K562 (cell line): Measurements from ENCODE around the gene SSBP2. TPM values are rescaled to one million over a fixed set of nuclear protein-coding genes. Genes with fewer than 3 reads are reported as not detected.

Experiments
- ARNT ChIP-seq, 2 experiments: fragments of 450-650 bp; IDR thresholded peaks; 2 replicates each; pipeline ENCODE4 v1.6.1; 2016; ENCODE audit warnings: mild to moderate bottlenecking in 1 of 2
- BACH1 ChIP-seq: fragments of 200-800 bp; sonication (Bioruptor generic); IDR thresholded peaks from 2 replicates; pipeline ENCODE4 v1.6.1; 2016; ENCODE audit warnings: missing genetic modification characterization, missing compliant biosample characterization
- CBFB ChIP-seq: sonication (generic); formaldehyde crosslinking; IDR thresholded peaks from 2 replicates; pipeline ENCODE4 v1.4.0; 2020; ENCODE audit warnings: mild to moderate bottlenecking, missing genetic modification reagents
- CBX2 ChIP-seq: fragments of 200-600 bp; sonication (generic); IDR thresholded peaks from one replicate; pipeline ENCODE4 v1.6.1; 2012; ENCODE audit warnings: mild to moderate bottlenecking, low read length, inconsistent platforms; ENCODE audit not compliant: insufficient read depth, poor library complexity, severe bottlenecking
- CREB3 ChIP-seq: fragments of 450-650 bp; conservative IDR thresholded peaks from 2 replicates; pipeline ENCODE4 v1.6.1; 2016; ENCODE audit warnings: missing genetic modification characterization, low read depth, mild to moderate bottlenecking, missing compliant biosample characterization, moderate library complexity
- ETS1 ChIP-seq: conservative IDR thresholded peaks from 2 replicates; pipeline ENCODE4 v1.6.1; 2011; ENCODE audit warnings: low read depth, mild to moderate bottlenecking, low read length; ENCODE audit not compliant: control insufficient read depth
- ETS2 ChIP-seq: IDR thresholded peaks from 2 replicates; pipeline ENCODE4 v1.6.1; 2016; ENCODE audit warnings: borderline replicate concordance, missing genetic modification characterization, mild to moderate bottlenecking, moderate library complexity, missing compliant biosample characterization; ENCODE audit not compliant: poor library complexity, severe bottlenecking
- GABPB1 ChIP-seq: sonication (generic); formaldehyde crosslinking; IDR thresholded peaks from 2 replicates; pipeline ENCODE4 v1.8.0; 2022; ENCODE audit warnings: mild to moderate bottlenecking, missing genetic modification reagents
- MEF2D ChIP-seq: conservative IDR thresholded peaks from 2 replicates; pipeline ENCODE4 v1.6.1; 2016; ENCODE audit warnings: low read depth, missing genetic modification characterization, missing compliant biosample characterization
- TCF15 ChIP-seq: fragments of 250-450 bp; sonication (Bioruptor Pico); IDR thresholded peaks from 2 replicates; pipeline ENCODE4 v1.8.0; 2022; ENCODE audit warnings: moderate library complexity, mild to moderate bottlenecking, inconsistent platforms
- USF1 ChIP-seq: sonication (generic); formaldehyde crosslinking; IDR thresholded peaks from 2 replicates; pipeline ENCODE4 v1.9.0; 2022; ENCODE audit warnings: mild to moderate bottlenecking, missing genetic modification reagents
- ZBTB11 ChIP-seq, 3 experiments: fragments of 200-800 bp in 1 of 3; fragments of 250-450 bp in 1 of 3; fragments of 450-650 bp in 1 of 3; sonication (Bioruptor Pico) in 1 of 3; sonication (Bioruptor generic) in 1 of 3; formaldehyde crosslinking in 1 of 3; IDR thresholded peaks; 2 replicates each; pipeline versions ENCODE4 v1.6.1 to v1.8.0; 2016 to 2022; ENCODE audit warnings: mild to moderate bottlenecking in 2 of 3, missing genetic modification characterization in 2 of 3, missing compliant biosample characterization in 1 of 3, moderate library complexity in 1 of 3
- ZBTB33 ChIP-seq: sonication (generic); formaldehyde crosslinking; IDR thresholded peaks from 2 replicates; pipeline ENCODE4 v1.8.1; 2023; ENCODE audit warnings: mild to moderate bottlenecking, missing genetic modification reagents
- ZEB2 ChIP-seq: fragments of 450-650 bp; IDR thresholded peaks from 2 replicates; pipeline ENCODE4 v1.6.1; 2016
- ZNF124 ChIP-seq: sonication (generic); formaldehyde crosslinking; IDR thresholded peaks from 2 replicates; pipeline ENCODE4 v1.8.1; 2022; ENCODE audit warnings: missing genetic modification reagents
- ZNF143 ChIP-seq: sonication (generic); formaldehyde crosslinking; IDR thresholded peaks from 2 replicates; pipeline ENCODE4 v1.9.0; 2022; ENCODE audit warnings: mild to moderate bottlenecking, missing genetic modification reagents
- polyA plus RNA-seq, 8 experiments: library from polyadenylated mRNA; depleted of rRNA in 4 of 8; stranded (reverse) in 5 of 8; unstranded in 3 of 8; fragments of >200 nt; fragmentation: Nextera tagmentation in 2 of 8; fragmentation: Illumina TruSeq in 1 of 8; extraction: Ambion mirVana in 2 of 8; extraction: Trizol in 1 of 8; gene quantifications; 2 replicates each; pipeline versions ENCODE4 v1.2.1 to v1.2.3, GENCODE V29; 2011 to 2014; ENCODE audit warnings: inconsistent platforms in 1 of 8, missing spikeins in 1 of 8
- total RNA-seq, 7 experiments: library from RNA; depleted of rRNA in 6 of 7; stranded (reverse); fragments of >200 nt in 6 of 7; fragmentation: Illumina TruSeq in 2 of 7; extraction: Trizol in 2 of 7; gene quantifications; 2 replicates each; pipeline versions ENCODE4 v1.2.1 to v1.2.3, GENCODE V29; 2011 to 2021; ENCODE audit warnings: low replicate concordance in 1 of 7

Gene SSBP2
- total and polyA plus RNA-seq, 9 of the 15 experiments (the other 6 are each of a cell fraction or from before 2014, with no cell fraction given) = 22.3 to 133 (median 42.1) TPM

- TF ChIP-seq ZBTB33 (no peak; the same call in 1 of the 2 replicates), CBX2 (no peak), GABPB1 (CRISPR knock-in tag) (peak; percentile 70), CREB3 (tag) (no peak), ZNF124 (CRISPR knock-in tag) (0 out of 2 replicates have a peak, but pooled peaks have one; percentile 40), ZEB2 (peak; percentile 41; the same call in 1 of the 2 replicates), TCF15 (CRISPR knock-in tag) (no peak), ZNF143 (no peak), USF1 (no peak), ARNT (IDR thresholded peaks at IDR 0.05) (peak; percentile 68 to 78; a peak in 1 of 4 replicates), BACH1 (tag) (no peak), MEF2D (tag) (no peak), ZBTB11 (CRISPR knock-in tag; IDR thresholded peaks at IDR 0.05) (peak in 1 of 3 experiments; percentile 3; a peak in 1 of 6 replicates), CBFB (CRISPR knock-in tag) (no peak), ETS1 (peak; percentile 78; the same call in 1 of the 2 replicates), ETS2 (tag) (no peak)
Measured at GRCh38 chr5:81751009-81751835, at the start of gene SSBP2 (continued).
